COLO829 (cell line): ENCODE measurements around the gene CCDC57.
A peak's percentile ranks its signal among the peaks of the same experiment; 100 is the strongest.

ENCODE experiments used
- DNase-seq: peaks from one replicate; pipeline ENCODE4 v3.0.0; 2012; ENCODE audit warnings: low spot score

The CCDC57 gene

DNA sequence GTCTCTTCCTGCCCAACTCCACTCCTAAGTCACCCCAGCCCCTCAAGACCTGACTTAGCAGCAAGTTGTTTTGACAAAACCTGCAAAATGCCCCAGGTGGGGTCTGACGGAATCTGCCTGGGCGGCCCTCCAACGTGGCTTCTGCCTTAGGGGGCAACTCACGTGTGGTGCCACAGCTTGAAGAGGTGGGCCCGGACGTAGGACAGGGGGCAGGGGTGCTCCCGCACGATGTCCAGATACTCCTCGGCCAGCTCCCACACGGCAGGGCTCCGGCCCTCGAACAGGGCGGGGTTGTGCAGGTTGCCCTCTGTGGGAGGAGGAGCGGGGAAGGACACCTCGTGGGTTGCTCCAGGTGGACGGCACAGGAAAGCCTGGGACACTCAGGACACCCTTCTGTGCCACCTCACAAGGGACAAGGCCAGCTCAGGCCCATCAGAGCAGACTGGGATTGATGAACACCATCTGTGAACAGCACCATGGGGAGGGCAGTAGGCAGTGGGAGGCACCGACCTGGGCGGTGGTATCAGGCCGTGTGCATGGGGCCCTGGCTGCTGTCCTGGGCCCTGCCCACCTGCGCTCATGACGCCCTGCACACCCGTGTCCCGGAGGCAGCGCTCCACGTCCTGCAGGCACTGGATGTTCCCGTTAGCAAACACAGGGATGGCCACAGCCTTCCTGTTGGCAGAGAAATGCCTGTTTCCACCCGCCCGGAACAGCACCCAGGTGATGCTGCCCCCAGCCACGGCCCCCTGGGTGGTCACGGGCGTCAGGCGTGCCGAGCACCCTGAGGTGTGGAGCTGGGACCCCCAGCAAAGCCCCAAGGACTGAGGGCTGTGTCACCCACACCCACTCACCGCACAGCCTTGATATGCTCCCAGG is 151.4 kb downstream of the CCDC57 start:
- no peak for DNase-seq

DNA sequence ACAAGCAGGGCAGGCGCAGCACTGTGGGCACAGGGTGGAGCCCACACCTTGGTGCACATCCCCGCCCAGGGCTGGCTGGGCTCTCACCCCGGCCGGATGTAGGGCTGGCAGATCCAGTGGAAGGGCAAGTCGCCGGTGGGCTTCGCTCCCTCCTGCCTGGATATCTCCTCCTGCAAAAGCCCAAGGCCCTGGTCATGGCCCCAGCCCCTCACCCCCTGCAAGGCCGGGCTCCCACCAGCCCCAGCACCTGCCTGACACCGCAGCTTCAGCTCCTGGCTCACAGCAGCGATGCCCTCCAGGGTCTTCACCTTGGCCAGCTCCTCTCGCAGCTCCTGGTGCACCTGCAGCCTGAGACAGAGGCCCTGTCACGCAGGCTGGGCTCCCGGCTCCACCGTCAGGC is 152.0 kb downstream of the CCDC57 start:
- DNase-seq: no peak

DNA sequence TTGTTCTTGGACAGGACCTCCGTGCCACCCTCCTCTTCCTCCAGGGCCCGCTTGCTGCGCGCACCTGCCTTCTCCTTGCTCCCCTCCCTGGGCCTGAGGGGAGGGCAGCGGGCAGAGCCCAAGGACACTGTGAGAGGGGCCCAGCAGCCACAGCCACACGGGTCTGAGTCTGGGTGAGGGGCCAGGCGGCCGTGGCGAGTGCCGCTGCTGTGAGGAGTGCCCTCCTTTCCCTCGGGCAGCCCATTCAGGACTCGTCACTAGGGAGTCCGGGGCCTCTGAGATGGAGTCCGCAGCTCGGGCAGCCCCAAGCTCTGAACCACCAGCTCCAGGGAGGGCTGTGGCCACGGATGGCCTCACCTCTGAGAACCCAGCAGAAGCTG is 152.7 kb downstream of the CCDC57 start:
- no peak for DNase-seq

- no peak for DNase-seq
Observed at GRCh38 chr17:82059272-82060000, 153.2 kb downstream of the CCDC57 start.

GRCh38 chr17:82058855-82059249 is 153.8 kb downstream of the CCDC57 start:
- DNase-seq: no peak

DNA sequence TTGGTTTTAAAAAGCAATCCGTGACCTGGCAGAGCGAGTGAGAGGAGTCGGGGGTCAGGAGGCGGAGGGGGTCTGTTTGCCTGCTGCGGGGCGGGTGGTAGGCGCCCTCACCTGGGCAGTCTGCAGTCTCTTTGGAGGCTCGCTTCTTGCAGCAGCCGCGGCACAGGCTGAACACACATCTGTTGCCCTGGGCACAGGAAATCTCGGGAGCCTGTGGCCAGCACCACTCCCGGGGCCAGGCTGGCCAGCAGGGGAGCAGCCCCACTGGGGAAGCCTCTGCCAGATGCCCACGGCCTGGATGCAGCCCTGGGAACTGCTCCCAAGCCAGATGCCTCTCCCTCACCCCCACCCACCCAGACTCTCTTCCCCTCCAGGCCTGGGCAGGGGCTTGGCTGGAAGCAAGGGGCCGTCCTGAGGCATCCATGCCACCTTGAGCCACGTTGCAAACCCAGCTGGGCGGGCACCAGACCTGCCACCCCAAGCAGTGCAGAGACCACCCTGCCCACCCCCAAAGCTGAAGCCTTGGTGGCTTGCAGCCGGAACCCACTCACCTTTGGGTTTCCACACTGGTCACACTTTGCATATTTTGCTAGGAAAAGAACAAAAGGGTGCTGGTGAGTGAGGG is 154.3 kb downstream of the CCDC57 start:
- no peak for DNase-seq

DNA sequence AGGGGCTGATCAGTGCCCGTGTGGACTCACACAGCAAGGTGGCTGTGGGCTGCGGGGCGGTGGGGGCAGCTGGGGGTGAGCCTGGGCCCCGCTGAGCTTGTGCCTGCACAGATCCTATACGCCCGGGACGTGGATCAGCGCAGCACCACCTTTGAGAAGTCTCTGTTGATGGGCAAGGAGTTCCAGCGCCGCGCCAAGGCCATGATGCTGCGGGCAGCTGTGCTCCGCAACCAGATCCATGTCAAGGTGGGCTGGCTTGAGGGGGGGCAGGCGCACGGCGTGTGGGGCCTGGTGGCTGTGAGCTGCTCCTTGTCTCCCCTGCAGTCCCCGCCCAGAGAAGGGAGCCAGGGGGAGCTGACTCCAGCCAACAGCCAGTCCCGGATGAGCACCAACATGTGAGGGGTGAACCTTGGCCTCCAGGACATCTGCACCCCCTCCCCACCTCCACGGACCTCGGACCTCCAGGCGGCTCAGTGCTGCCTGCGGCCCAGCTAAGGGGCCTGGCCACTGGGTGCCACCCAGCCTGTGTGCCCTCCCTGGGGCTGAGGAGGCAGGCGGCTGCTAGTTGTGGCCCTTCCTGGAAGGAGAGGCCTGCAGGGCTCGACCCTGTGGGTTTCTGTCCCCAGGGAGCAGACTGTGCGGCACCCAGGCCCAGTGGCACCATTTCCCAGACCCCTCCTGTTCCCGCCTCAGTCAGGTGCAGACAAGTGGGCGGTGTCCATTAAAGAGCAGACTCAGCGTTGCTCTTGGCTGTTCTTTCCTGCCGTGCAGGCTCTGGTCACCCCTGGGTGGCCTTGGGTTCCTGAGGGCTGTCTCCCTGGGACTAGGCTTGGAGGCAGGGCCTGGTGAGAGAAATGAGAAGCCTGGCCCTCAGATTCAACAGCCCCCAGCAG is 155.7 kb downstream of the CCDC57 start:
- no peak for DNase-seq

DNA sequence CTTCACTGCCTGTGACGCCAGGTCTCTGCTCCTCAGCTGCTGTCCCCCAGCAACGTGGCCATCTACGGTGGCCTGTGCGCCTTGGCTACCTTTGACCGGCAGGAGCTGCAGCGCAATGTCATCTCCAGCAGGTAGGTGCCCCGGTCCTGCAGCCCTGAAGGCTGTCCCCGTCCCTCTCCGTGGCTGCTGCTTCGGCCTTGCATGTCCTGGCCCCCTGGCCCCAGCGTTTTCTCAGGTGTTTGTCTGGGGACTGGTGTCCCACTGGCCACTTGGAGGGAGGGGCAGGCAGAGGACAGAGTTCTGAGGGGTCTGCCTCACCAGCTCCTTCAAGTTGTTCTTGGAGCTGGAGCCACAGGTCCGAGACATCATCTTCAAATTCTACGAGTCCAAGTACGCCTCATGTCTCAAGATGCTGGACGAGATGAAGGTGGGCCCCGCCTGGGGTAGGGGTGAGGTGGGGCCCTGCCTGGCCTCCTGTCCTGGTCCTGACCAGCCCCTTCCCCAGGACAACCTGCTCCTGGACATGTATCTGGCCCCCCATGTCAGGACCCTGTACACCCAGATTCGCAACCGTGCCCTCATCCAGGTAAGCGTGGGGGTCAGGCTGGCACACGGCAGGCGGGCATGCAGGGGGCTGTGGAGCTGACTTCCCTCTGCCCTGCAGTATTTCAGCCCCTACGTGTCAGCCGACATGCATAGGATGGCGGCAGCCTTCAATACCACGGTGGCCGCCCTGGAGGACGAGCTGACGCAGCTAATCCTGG is 156.5 kb downstream of the CCDC57 start:
- no peak for DNase-seq

- DNase-seq: no peak
Observed at GRCh38 chr17:82055023-82055964, 157.3 kb downstream of the CCDC57 start.

DNA sequence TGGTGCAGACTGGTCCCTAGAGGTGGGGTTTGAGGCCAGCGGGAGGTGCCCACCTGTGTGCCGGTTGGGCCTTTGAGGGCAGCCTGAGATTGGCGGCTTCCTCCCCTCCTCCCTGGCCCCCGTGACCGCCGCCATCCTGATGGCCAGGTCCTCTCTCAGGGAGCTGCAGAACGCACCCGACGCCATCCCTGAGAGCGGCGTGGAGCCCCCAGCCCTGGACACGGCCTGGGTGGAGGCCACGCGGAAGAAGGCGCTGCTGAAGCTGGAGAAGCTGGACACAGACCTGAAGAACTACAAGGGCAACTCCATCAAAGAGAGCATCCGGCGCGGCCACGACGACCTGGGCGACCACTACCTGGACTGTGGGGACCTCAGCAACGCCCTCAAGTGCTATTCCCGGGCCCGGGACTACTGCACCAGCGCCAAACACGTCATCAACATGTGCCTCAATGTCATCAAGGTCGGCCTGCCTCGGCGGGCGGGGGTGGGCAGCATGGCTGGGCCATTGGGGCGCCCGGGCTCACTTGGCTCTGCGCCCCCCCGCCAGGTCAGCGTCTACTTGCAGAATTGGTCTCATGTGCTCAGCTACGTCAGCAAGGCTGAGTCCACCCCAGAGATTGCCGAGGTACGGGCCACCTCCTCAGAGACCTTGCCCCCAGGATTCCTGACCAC is 158.2 kb downstream of the CCDC57 start:
- DNase-seq: no peak

DNA sequence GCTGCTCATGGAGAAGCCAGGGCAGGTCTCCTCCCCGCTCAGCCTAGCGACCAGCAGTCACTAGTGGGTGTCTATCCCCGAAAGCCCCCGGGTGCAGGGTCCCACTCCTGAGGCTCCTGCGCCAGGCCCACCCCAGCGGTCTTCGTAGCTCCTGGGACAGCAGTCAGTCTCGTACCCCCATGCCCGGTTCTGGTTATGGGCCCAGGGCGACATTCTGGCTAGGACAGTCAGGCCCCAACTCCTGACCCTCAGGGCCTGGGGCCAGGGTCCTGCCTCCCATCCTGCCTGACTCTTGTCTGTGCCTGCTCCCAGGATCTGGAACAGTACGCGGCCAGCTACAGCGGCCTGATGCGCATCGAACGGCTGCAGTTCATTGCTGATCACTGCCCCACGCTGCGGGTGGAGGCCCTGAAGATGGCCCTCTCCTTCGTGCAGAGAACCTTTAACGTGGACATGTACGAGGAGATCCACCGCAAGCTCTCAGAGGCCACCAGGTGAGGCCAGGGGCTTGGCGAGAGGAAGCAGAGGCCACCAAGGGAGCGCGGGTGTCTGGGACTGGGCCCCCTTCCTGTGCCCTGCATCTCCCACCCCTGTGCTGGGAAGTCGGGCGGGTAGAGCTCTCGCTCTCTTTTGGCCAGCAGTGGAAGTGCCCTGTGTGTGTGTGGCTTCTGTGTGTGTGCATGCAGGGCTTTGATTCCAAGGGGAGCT is 158.9 kb downstream of the CCDC57 start:
- no peak for DNase-seq

DNA sequence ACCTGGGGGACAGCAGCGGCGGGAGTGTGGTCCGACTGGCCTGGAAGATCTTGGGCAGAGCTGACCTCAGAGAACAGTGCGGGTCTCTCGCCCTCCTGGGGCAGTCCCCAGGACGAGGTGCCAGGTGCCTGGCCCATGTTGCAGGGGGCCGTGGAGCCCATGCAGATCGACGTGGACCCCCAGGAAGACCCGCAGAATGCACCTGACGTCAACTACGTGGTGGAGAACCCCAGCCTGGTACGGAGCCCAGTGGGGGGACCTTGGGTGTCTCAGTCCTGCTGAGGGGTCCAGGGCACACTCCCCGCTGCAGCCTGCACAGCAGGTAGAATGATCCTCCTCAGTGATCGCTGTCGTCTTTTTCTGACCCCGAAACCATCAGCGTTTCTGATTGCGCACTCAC is 159.5 kb downstream of the CCDC57 start:
- no peak for DNase-seq

GRCh38 chr17:82052638-82053059 is 160.0 kb downstream of the CCDC57 start:
- DNase-seq: no peak

- peak; percentile 51 for DNase-seq
Observed at GRCh38 chr17:82051776-82052637, 160.6 kb downstream of the CCDC57 start, which contains the start of the genes GPS1 and RFNG. GPS1 (plus strand) TSS chr17:82051898; CDS start chr17:82051932, 34 bp downstream. RFNG (minus strand) TSS chr17:82051811; CDS start chr17:82051766, 45 bp downstream.
